Stimulated activated CD8-positive, alpha-beta memory T cell treated with anti-CD3 and anti-CD28 coated beads, Interleukin-15, amount 100 ng/mL, for 24 hours (primary cell): ENCODE data around the gene MARK3.
"Not testable (repeated sequence)": the region's sequence is repeated elsewhere in the genome, so short reads cannot be mapped to it uniquely, and the experiment has no call there.

Experiments used
- DNase-seq: peaks from one replicate; pipeline ENCODE4 v3.0.0-alpha.2; 2020; ENCODE audit warnings: low read depth

Gene MARK3

DNA sequence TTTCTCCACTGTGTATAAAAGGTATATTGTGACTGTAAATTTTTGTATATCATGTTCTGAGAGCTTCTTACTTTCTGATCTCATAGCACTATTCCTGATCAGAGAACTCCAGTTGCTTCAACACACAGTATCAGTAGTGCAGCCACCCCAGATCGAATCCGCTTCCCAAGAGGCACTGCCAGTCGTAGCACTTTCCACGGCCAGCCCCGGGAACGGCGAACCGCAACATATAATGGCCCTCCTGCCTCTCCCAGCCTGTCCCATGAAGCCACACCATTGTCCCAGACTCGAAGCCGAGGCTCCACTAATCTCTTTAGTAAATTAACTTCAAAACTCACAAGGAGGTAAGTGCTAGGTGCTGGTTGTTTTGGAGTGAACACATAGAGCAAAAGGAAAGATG is 106.5 kb downstream of the MARK3 start:
- DNase-seq = no peak

DNA sequence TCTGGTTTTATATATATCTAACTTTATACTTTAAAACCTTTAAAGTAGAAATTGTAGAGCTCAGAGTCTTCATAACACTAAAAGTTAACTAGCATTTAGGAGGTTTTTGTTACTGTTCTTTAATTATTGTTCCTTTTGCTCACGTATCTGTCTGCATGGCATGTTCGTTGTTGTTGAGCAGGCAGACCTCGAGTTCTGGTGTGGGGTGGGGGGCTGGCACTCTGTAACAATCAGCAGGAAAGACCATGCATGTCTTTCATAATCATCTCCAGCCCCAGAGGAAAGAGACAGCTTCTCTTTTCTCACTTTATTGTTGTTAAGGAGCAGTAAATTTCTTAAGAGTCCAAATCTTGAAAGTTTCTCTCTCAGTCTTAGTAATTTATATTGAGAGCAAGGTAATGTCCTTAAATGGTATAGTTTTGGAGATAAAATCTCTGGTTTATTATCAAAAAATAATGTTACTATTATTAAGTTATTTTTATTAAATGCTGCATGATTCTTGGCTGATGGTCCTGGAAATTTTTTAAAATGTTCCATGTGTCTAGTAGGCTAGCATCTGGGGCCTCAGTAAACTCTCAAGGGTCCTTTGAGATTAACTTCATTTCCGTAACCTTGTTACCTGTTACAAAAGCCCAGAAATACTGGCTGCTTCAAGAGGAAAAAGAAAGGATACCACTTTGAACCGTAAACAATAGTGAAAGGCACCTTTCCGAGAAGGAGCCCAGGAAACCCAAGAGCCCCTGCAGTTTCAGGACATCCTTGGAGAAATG is 107.1 kb downstream of the MARK3 start:
- DNase-seq = no peak

DNA sequence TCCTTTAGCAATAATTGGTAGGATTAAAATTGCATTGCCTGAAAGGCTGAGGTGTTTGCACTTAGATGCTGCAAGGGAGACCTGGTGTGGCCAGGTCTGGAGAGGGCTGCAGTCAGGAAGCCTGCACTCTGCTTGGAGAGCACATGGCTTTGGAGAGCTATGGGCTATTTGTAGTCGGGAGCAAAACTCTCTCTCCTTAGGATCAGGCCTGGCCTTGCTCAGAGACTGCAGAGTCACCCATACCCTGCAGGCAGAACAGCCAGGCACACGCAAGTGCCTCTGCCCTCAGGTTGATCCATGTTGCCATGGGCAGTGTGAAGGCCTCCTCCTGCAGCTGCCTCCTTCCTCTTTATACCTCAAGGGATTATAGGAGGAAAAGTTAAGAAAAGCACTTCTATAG is 110.6 kb downstream of the MARK3 start:
- no peak for DNase-seq

DNA sequence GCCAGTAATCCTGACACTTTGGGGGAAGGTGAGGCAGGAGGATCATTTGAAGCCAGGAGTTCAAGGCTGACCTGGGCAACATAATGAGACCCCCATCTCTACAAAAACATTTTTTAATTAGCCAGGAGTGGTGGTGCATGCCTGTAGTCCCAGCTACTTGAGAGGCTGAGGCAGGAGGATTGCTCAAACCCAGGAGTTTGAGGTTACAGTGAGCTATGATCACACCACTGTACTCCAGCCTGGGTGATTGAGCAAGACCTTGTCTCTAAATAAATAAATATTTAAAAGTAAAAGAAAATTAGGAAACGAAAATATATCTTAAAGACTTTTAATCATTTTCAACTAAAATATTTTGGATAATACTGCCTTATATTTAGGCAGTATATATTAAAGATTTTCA is 111.6 kb downstream of the MARK3 start:
- no peak for DNase-seq

DNA sequence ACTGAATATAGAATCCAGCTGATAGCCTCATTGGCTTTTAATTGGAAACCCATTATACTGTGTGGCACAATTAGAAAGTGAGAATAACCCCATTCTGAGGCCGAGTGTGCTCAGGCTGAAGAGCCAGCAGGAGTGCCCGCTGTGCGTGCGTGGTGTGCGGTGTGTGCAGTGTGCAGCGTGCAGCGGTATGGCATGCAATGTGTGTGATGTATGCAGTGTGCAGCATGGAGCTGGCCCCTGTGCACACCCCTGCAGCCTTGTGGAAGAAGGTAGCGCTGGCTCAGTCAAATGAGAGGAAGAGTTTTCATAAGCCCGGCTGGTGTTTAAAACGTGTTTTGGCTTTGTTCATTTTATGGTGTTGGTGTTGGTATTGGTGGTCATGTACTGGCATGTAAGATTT is 114.5 kb downstream of the MARK3 start:
- DNase-seq = no peak

DNA sequence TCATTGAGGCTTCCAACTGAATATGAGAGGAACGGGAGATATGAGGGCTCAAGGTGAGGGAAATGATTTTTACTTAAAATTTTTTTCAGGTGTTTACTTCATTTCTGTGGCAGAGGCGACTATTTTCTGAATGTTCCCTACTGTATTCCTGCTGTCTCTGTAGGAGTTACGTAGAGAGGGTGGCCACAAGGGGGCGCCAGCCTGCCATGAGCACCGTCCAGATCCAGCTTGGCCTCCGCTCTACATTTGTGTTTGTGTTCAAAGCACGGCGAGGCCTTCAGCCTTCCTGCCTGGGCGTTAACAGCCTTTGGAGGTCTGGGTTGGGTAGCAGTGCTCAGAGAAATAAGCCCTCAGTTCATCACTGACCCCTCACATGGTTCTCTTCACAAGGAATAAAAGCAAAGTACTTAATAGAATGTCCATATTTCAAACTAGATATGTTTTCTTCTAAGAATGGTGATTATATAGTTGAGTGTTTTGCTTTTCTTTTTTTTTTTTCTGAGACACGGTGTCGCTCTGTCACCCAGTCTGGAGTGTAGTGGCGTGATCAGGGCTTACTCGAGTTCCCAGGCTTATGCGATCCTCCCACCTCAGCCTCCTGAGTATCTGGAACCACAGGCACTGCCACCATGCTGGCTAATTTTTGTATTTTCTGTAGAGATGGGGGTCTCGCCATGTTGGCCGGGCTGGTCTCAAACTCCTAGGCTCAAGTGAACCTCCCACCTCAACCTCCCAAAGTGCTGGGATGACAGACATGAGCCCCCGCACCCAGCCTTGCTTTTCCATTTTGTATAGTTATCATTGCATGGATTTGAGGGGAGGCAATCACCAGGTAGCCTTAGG is 115.2 kb downstream of the MARK3 start:
- peak; percentile 59 for DNase-seq

DNA sequence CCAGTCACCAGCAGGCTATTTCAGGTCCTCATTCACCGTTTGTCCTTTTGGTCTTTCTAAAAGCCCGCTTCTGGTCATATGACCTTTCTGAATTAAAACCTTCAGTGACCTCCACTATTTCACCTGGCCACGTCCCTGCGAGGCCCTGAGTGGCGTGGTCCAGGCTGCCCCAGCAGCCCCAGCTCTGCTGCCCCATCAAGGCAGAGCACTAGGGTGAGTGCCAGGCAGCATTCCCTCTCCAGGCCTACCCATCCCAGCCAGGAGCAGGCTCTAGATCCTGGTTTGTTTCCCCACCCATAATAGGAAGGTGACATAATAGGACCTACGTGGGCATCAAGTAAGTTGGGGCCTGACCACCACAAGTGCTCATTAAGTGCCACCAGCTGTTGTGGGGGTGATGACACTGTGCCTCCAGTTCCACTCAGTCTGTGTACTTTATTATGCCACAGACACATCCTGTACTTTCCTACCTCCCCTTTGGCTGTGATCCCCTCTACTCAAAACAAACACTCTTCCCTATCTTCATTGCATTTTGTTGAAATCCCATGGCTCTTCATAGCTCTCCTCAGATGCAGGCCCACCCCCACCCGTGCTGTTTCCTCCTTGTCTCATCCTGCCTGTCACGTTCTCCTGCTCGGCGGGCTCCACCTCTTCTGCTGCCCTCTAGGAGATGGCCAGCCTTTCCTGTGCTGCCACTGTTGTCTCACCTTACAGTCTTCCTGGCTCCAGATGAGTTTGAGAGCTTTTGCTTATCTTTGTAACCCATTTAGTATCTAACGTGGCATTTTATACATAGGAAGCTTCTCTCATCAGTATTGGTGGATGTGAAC is 116.0 kb downstream of the MARK3 start:
- DNase-seq = no peak

DNA sequence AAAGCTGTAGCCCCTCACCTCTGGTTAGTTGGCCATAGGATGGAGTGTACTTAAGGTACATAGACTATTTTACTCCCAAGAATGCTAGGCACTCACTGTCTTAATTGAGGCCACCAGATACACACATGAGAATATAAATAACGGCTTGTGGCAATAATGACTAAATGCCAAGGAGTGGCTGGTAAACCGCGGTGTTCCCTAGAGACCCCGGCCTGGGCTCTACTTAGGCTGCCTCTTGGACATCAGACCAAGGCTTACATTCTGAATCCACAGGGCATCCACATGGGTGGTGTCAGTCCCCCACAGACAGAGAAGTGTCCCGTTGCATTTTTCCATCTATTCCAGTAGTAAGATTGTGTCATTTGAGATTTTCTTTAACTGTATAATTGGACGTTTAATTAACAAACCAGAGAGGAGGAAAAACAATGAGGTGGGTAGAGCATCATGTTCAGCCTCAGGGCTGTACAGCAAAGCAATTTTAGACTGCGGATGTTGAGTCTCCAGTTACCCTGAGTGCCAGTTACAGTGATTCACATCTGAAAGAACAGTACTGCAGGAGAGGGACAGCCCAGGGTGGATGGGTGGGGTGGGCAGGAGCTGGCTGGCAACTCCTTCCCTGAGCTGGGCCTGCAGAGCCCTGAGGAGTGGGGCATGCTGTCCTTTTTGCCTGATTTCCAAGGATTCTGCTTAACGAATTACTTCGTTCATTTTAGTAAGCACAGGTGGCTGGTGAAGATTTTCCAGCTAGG is 116.9 kb downstream of the MARK3 start:
- no peak for DNase-seq

DNA sequence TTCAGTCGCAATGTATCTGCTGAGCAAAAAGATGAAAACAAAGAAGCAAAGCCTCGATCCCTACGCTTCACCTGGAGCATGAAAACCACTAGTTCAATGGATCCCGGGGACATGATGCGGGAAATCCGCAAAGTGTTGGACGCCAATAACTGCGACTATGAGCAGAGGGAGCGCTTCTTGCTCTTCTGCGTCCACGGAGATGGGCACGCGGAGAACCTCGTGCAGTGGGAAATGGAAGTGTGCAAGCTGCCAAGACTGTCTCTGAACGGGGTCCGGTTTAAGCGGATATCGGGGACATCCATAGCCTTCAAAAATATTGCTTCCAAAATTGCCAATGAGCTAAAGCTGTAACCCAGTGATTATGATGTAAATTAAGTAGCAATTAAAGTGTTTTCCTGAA is 117.7 kb downstream of the MARK3 start:
- DNase-seq = no peak

DNA sequence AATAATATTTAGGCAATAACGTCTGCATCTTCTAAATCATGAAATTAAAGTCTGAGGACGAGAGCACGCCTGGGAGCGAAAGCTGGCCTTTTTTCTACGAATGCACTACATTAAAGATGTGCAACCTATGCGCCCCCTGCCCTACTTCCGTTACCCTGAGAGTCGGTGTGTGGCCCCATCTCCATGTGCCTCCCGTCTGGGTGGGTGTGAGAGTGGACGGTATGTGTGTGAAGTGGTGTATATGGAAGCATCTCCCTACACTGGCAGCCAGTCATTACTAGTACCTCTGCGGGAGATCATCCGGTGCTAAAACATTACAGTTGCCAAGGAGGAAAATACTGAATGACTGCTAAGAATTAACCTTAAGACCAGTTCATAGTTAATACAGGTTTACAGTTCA is 118.1 kb downstream of the MARK3 start:
- no peak for DNase-seq

DNA sequence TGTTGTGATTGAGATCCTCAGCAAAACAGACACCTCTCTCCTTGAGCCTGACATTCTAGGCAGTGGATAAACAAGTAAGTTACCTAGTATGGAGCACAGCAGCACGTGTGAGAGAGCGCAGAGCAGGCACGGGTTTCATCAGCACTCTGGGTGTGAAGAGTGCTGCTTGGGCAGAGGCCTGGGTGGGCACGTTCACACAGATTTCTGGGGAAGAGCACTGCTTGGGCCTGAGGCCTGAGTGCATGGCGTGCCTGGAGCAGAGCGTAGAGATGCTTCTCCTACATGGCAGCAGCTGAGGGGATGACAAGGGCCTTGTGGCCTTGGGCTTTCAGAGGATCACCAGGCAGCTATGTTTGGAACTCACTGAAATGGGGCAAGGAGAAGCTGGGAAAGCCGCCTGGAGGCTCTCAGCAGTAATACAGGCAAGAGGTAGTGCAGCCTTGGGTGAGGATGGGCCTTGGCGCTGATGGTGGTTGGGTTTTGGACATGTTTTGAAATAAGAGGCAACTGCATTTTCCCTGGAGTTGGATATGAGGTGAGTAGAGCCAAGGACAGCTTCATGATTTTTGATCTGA is 119.9 kb downstream of the MARK3 start:
- DNase-seq = no peak

DNA sequence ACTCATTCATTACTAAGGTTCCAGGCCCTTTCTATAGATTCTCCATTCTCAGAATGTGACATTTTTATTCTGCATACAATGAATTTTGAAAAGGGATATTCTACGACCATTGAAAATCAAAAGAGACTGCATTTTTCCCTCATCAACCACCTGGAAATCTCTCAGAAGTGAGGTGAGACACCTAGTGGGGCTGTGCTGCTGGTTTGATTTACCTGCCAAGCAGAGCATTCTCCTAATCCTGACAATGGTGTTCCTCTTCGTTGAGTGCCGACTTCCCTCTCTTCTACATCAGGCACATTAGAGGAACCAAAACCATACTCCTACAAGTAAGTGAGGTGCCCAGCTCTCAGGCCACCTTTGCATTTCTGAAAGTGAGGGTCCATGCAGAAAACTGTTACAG is 122.5 kb downstream of the MARK3 start:
- no peak for DNase-seq

DNA sequence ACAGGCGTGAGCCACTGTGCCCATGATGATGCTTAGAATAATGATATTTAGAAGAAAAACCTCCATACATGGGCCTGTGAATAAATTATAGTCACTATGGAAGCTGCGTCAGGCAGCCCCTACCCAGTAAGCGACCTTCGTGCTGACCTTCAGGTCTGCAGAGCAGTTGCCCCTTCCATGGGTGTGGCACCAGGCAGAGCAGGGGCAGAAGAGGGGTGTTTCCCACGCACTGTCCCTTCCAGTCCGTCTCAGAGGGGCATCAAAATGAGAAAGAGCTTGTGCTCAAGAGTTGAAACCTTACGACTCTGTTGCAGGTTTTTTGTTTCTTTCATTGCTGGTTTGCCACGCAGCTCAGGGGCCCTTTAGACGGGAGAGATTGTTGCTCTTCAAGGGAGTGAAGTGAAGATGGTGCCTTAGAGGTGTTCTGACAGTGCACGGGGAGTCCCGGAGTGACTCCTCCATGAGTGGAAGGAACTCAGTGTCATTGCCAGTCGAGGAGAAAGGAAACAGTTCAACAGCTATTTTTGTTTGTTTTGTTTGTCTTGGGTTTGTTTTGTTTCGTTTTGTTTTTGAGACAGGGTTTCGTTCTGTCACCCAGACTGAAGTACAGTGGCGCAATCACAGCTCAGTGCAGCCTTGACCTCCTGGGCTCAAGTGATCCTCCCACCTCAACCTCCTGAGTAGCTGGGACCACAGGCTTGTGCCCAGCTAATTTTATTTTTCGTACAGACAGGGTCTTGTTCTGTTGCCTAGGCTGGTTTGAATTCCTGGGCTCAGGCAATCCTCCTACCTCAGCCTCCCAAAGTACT is 123.5 kb downstream of the MARK3 start:
- DNase-seq = no peak

DNA sequence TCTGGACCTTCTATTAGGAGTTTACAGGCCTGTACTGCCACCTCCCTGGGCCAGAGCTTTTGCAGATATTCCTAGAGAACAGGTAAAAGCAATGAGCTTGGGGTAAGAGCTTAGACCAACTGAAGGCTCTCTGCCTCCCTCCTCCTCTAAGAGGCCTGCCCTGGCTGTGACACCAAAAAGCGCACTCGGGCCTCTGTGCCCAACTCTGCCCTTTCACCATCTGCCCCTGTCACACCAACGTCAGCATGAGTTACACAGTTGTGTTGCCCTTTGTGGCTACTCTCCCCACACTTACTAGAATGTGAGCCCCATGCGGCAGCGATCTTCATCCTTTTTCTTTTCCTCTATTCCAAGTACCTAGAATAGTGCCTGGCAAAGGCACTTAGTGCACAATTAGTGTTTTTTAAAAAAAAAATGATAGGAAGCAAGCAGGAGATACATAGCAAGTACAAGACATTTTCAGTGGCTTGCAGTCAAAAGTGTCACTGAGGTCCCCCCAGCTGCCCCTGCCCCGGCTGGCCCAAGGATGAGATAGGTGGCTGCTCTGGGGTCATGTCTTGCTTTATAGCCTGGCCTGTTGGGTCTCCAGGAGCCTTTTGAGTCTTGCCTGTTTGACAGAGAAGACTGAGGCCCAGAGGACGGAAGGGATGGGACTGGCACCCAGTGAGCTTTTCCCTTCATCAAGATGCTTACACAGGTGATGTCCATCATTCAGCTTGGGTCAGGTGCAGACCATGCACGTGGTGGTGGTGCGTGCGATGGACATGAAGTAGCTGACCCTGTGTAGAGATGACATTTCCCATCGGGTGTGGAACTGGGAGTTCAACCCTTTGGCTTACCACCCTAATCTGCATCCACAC is 124.9 kb downstream of the MARK3 start:
- no peak for DNase-seq

DNA sequence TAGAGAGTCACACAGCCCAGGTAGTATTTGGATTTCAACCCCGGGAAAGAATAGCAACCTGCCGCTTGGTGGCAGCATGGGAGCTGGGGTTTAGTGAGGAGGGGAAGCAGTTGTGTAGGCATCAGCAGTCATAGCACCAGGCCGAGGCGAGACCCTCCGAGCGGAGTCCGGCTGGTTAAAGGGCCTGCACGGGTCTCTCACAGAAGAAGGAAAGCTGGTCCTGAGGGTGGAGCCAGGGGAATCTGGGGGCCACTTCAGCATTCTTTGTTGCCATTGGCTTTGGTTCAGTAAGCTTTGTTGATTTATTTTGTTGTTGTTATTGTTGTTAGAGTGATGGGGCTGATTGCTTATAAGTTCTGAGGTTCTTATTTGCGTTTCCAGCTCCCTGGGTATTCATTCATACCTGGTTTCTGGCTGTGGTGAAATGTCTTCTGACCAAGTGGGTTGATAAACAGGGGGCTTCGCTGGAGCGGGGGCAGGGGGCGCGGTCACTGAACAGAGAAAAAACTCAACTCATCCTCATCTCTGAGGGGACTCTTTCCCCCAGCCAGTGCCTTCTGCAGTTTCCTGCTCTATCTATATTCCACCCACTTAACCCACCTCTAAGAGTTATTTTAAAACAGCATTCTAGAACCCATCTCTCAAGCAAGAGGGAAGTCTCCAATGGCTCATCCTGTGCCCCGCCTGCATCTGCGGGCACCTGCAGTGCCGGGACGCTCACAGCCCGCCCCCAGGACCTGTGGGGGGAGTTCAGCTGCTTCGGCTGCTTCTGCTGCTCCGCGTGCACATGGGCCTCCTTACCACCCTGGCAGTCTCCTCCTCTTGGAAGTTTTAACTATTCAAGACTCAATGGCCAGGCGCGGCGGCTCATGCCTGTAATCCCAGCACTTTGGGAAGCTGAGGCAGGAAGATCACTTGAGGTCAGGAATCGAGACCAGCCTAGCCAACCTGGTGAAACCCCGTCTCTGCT is 125.8 kb downstream of the MARK3 start:
- no peak for DNase-seq

DNA sequence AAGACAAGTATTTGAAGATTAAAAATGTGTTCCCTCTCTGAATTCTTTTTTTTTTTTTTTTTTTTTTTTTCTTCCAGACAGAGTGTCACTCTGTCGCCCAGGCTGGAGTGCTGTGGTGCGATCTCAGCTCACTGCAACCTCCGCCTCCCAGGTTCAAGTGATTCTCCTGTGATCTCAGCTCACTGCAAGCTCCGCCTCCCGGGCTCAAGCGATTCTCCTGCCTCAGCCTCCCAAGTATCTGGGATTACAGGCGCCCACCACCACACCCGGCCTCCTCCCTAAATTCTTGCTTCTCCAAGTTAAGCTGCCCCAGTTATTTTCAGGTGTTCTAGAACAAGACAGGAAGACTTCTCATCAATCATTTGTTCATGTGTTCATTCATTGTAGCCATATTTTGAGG is 127.0 kb downstream of the MARK3 start:
- not testable (repeated sequence) for DNase-seq

DNA sequence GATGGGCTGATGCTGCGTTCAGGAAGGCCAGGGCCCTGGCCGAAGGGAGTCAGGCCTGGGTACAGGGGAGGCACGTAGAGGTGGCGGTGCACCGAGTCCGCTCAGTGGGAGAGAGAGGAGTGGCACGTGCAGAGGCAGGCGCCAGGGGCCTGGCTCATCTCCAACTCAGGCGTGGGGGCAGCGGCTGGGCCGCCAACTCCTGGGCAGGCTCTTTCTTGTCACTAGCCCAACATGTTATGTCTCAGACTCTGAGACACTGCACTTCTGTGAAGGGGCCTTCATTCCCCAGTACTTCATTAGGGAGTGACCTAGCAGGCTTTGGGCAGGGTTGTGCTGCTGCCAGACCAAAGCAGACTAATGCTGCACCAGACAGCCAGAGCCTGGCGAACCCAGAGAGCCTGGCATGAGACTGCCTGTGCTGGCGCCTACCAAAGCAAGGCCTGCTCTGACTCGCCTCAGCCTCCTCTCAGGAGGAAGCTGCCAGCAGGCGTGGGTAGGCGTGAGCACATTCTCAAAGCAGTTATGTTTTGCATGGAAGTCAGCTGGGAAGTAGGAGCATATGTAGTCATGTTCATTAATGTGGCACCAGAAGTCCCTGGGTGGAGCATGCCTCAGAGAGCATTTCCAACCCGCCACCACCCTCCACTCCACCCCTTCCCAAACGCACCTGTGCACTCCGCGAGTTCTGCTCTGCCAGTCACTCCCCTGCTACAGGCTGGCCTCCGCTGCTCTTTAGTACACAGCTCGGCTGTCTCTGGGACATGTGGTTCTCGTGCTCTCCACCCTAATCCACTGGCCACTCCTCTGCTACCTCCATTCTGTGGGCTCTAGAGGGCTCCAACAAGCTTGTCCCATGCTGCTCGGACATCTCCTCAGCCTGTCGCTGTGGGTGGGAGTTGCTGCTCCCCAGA is 127.7 kb downstream of the MARK3 start:
- no peak for DNase-seq
